Cerebellar nuclear complex (tissue), 1 donor: Measurements from ENCODE around the gene CXXC4.

Source experiments
- DNase-seq, 2 experiments: peaks; one replicate each; lab custom pipeline; 2025; lab: John Stamatoyannopoulos, UW

Gene CXXC4

DNA sequence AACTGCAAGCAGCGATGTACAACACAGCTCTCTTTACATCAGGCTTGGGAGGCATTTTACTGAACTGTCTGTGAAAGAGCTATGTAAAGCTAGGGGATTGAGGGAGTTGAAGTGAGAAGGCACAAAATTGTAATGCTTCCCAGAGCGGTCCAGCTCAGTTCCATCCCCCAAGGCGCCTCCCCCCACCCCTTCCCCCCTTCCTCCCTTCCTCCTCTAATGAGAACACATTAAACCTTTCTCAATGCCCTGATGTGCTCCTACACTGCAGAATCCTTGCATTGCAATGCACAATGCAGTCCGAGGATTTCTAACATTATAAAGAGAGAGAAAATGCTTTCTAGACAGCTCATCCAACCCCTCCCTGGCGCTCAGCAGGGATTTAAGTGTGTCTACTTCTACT, 73.9 kb downstream of the CXXC4 start:
- DNase-seq, result no peak
